ENCODE data around the gene EXOC2.

EXOC2 gene

GRCh38 chr6:467111-467510, 225.8 kb downstream of the EXOC2 start:
- DNase-seq (ENCODE audit: low read depth in 3 of 3): no peak

- no peak for DNase-seq (ENCODE audit: low read depth in 3 of 3)
These were observed 226.4 kb downstream of the EXOC2 start for GRCh38 chr6:466564-466963.

- DNase-seq (ENCODE audit: low read depth in 3 of 3): no peak
These were observed 227.2 kb downstream of the EXOC2 start for GRCh38 chr6:465531-466348.

GRCh38 chr6:456887-457286, 236.1 kb downstream of the EXOC2 start:
- no peak for DNase-seq (ENCODE audit: low read depth in 3 of 3)

GRCh38 chr6:456358-456867, 236.5 kb downstream of the EXOC2 start:
- no peak for DNase-seq (ENCODE audit: low read depth in 3 of 3)

GRCh38 chr6:455835-456234, 237.1 kb downstream of the EXOC2 start:
- DNase-seq (ENCODE audit: low read depth in 3 of 3): no peak

GRCh38 chr6:455006-455585, 237.8 kb downstream of the EXOC2 start:
- peak in 2 of 3 donors; percentile 24 to 53 for DNase-seq (ENCODE audit: low read depth in 3 of 3)

- DNase-seq (ENCODE audit: low read depth in 3 of 3): no peak
These were observed 238.6 kb downstream of the EXOC2 start for GRCh38 chr6:454148-454991.

GRCh38 chr6:453152-453551, 239.8 kb downstream of the EXOC2 start:
- no peak for DNase-seq (ENCODE audit: low read depth in 3 of 3)

- no peak for DNase-seq (ENCODE audit: low read depth in 3 of 3)
These were observed 240.5 kb downstream of the EXOC2 start for GRCh38 chr6:452301-453067.

GRCh38 chr6:451847-452246, 241.1 kb downstream of the EXOC2 start:
- no peak for DNase-seq (ENCODE audit: low read depth in 3 of 3)

- no peak for DNase-seq (ENCODE audit: low read depth in 3 of 3)
These were observed 241.6 kb downstream of the EXOC2 start for GRCh38 chr6:451336-451735.

GRCh38 chr6:449486-450419, 243.2 kb downstream of the EXOC2 start:
- no peak for DNase-seq (ENCODE audit: low read depth in 3 of 3)

- no peak for DNase-seq (ENCODE audit: low read depth in 3 of 3)
These were observed 243.9 kb downstream of the EXOC2 start for GRCh38 chr6:449057-449430.

GRCh38 chr6:448296-449056, 244.5 kb downstream of the EXOC2 start:
- DNase-seq (ENCODE audit: low read depth in 3 of 3): no peak

GRCh38 chr6:447381-448165, 245.4 kb downstream of the EXOC2 start:
- no peak for DNase-seq (ENCODE audit: low read depth in 3 of 3)

GRCh38 chr6:446418-447366, 246.2 kb downstream of the EXOC2 start:
- DNase-seq (ENCODE audit: low read depth in 3 of 3): peak; percentile 87 to 92 (median 88)
